ENCODE results near the gene EXOC3.

DNA sequence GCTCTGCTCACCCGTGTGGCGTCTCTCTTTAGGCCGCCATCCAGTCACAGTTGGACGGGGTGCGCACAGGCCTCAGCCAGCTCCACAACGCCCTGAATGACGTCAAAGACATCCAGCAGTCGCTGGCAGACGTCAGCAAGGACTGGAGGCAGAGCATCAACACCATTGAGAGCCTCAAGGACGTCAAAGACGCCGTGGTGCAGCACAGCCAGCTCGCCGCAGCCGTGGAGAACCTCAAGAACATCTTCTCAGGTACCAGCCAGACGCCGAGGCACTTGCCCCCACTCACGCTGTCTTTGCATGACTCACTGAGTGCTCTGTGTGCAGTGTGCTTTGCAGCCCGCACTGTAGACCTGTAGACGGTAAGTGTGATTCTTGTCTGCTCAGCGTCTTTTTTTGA is 4.5 kb downstream of the EXOC3 start:
- TF ChIP-seq, protein P1, sequence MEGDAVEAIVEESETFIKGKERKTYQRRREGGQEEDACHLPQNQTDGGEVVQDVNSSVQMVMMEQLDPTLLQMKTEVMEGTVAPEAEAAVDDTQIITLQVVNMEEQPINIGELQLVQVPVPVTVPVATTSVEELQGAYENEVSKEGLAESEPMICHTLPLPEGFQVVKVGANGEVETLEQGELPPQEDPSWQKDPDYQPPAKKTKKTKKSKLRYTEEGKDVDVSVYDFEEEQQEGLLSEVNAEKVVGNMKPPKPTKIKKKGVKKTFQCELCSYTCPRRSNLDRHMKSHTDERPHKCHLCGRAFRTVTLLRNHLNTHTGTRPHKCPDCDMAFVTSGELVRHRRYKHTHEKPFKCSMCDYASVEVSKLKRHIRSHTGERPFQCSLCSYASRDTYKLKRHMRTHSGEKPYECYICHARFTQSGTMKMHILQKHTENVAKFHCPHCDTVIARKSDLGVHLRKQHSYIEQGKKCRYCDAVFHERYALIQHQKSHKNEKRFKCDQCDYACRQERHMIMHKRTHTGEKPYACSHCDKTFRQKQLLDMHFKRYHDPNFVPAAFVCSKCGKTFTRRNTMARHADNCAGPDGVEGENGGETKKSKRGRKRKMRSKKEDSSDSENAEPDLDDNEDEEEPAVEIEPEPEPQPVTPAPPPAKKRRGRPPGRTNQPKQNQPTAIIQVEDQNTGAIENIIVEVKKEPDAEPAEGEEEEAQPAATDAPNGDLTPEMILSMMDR (IDR thresholded peaks at IDR 0.05): no peak
- no peak for TF ChIP-seq POLR2A (IDR thresholded peaks at IDR 0.05)
